Fibroblast of villous mesenchyme (primary cell): ENCODE results near the gene UTP25. TPM values are rescaled to one million over a fixed set of nuclear protein-coding genes. Genes with fewer than 3 reads are reported as not detected.

ENCODE experiments used
- DNase-seq: peaks from one replicate; pipeline ENCODE4 v3.0.0-alpha.2; 2010; ENCODE audit warnings: low read depth
- H3K4me3 ChIP-seq: 2 replicates; pipeline ENCODE4 v1.5.1; 2011; ENCODE audit warnings: low read depth, mild to moderate bottlenecking, low read length
- total RNA-seq: library from RNA; depleted of rRNA; stranded (reverse); fragments of >200 nt; gene quantifications from 2 replicates; pipeline ENCODE4 v1.2.3, GENCODE V29; 2012
- TF ChIP-seq, protein P1 (sequence below): IDR thresholded peaks from 2 replicates; pipeline ENCODE4 v1.5.1; 2012; ENCODE audit warnings: low read depth, mild to moderate bottlenecking, low read length; ENCODE audit not compliant: insufficient read depth

The UTP25 gene
- total RNA-seq, 1 donor: 12.1 TPM

DNA sequence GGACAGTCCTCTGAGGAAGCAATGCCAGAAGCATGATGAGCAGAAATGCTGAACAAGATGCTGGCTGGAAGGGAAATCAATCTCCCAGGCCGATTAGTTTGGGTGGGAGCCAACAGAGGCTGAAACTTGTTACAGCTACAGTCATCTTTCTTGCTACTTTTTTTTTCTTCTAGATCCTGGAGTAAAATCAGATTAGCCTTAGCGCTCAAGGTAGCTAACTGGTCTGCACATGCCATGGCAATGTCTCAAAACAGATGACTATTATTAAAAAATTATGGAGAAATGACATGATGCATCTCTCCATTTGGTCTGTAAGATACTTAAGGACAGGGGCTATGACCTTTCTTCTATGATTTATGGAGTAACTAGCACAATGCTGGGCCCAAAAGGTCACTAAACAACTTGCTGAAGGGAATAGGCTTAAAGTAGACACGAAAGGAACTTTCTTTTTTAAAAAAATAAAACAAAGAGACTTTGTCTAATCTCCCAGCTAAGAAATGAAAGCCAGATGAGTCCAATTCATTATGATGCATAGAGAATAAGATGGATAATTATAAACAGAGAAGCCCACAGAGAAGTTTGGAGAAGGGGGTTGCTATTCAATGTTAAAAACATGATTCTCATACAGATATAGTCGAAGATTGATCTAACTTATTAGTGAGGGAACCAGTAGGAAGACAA, 42.5 kb downstream of the UTP25 start:
- DNase-seq: no peak
- TF ChIP-seq, protein P1, sequence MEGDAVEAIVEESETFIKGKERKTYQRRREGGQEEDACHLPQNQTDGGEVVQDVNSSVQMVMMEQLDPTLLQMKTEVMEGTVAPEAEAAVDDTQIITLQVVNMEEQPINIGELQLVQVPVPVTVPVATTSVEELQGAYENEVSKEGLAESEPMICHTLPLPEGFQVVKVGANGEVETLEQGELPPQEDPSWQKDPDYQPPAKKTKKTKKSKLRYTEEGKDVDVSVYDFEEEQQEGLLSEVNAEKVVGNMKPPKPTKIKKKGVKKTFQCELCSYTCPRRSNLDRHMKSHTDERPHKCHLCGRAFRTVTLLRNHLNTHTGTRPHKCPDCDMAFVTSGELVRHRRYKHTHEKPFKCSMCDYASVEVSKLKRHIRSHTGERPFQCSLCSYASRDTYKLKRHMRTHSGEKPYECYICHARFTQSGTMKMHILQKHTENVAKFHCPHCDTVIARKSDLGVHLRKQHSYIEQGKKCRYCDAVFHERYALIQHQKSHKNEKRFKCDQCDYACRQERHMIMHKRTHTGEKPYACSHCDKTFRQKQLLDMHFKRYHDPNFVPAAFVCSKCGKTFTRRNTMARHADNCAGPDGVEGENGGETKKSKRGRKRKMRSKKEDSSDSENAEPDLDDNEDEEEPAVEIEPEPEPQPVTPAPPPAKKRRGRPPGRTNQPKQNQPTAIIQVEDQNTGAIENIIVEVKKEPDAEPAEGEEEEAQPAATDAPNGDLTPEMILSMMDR: no peak
- no peak overlapping the region for H3K4me3 ChIP-seq

DNA sequence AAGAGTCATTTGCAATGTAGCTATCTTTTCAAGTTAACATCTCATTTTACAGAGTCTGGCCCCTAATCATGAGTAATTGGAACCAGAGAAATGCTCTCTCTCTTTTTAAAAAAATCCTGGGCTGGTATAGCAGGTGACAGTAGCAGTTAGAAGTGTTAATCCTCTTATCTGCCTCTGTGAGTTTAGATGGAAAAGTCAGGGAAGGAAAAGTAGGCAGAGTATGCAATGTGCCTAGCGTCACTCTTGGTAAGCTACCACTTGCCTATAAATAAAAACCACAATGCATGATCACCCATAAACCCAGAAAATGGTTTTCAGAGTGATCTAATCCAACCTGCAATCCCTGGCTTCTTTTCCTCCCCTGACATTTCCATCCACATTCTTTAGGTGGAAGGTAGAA, 43.2 kb downstream of the UTP25 start:
- no peak for DNase-seq
- H3K4me3 ChIP-seq: no peak overlapping the region
- TF ChIP-seq, protein P1: no peak

DNA sequence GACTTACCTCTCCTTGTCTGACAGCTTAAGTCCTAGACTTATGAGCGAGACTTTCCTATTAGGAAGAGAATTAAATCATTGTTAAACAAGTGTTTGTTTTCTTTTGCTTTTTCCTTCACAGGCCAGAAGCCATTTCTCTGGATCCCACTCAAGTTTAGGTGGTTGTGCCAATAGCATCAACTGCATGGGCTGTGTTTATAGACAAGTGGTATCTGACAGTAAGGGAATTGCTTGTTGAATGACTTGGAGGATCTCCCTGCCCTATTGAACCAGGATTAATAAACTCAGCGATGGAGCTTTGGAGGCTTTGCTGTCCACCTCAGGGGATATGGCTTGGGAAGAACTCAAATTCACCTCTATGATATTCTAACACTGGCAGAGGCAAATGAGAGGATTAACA, 43.7 kb downstream of the UTP25 start:
- DNase-seq: no peak
- no peak overlapping the region for H3K4me3 ChIP-seq
- TF ChIP-seq, protein P1: no peak

DNA sequence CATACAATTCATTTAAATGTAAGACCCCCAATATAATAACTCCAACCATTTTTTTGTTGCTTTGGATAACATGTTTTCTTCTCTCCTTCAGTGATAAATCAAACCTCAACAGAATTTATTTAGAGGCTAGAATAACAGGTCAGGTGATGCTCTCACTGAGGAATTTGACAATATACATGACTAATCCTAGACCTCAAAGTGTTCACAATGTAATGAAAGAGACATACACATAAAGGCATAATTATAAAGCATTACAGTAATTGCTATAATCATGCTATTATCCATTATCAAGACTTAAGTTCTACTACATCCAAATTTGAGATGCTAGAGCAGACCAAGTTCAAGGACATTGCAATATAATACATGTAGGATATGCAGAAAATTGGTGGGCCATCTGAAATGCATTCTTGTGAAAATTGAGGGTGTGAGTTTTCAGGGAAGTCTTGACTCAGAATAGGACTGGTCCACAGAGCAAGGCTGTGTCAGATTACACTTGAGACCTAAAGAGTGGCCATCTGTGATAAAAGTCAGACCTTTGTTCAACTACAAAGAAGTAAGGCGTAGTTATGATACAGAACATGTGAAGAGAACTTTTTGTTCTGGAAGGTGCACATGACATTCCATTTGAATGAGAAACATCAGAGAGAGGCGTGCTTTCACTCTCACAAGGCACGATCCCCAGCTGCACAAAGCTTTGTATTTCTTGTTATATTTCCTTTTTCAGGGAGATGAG, 45.5 kb downstream of the UTP25 start:
- no peak overlapping the region for H3K4me3 ChIP-seq
- TF ChIP-seq, protein P1: no peak
- DNase-seq: peak; percentile 66

DNA sequence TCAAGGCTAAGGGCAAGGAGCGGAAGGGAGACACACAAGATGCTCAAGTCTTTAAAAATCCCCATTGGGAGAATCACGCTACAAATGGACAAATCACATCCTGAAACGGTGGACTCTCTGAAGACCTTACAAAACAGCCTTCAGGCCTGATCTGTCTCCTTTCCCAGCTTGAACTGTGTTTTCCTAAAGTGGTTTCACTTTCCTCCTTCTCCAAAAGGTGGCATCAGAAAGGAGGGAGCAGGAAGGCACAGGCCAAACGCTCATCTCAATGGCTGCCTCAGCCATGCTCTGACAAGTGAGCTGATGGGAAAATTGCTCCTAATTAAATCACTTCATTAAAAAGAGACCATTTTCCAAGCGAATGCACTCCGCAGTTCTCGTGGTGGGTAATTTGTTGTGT, 47.7 kb downstream of the UTP25 start:
- peak; percentile 66 for DNase-seq
- TF ChIP-seq, protein P1: peak; percentile 62
- H3K4me3 ChIP-seq: no peak overlapping the region

DNA sequence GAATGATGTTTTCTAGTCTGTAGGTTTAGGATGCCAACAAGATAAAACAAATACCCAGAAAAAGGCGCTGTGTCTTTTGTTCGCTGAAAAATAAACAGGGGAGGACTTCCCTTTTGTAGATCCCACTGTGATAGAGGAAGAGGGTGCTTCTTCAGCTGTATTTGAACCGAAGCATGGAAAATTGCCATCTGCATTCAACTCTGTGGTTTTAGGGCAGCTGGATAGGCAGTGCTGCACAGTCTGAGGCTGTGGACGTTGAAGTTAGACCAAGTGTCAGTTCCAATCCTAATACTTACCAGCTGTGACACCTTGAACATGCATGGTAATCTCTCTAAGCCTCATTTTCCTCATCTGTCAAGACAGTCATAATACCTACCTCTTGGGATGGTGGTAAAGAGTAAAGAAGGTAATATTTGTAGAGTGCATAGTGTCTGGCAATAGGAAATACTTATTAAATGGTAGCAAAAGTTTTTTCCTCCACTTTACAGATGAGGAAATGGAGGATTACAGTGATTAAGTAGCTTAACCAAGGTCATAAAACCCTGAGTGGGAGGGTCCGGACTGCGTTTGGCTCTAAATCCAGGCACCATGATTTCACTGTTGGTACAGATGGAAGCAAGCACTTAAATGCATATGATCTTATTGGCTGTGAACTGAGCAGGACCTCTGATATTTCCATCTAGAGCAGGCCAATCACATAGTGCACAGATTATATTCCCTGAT, 48.5 kb downstream of the UTP25 start:
- no peak overlapping the region for H3K4me3 ChIP-seq
- TF ChIP-seq, protein P1: no peak
- DNase-seq: peak; percentile 73
